SU-DHL-6 (cell line): ENCODE results near the gene GRB14.

Source experiments
- H2AFZ ChIP-seq: fragments of 200-600 bp; sonication (generic); 2 replicates; pipeline ENCODE4 v1.6.1; 2014; ENCODE audit warnings: low read depth, mild to moderate bottlenecking, moderate library complexity, mixed read lengths, antibody characterized with exemption, low read length; ENCODE audit not compliant: severe bottlenecking
- H3F3A ChIP-seq: fragments of 200-600 bp; shearing (Covaris generic); 2 replicates; pipeline ENCODE4 v1.6.0; 2016; ENCODE audit warnings: antibody characterized with exemption, mild to moderate bottlenecking; ENCODE audit not compliant: insufficient read depth
- H3K27ac ChIP-seq: fragments of 200-600 bp; sonication (generic); 2 replicates; pipeline ENCODE4 v1.5.1; 2016; ENCODE audit warnings: low read depth, mild to moderate bottlenecking, low read length, moderate library complexity, mixed read lengths
- H3K27me3 ChIP-seq: fragments of 200-600 bp; sonication (generic), shearing (Covaris generic); 2 replicates; pipeline ENCODE4 v1.6.0; 2014; ENCODE audit warnings: mild to moderate bottlenecking, low read length
- H3K36me3 ChIP-seq: fragments of 200-600 bp; sonication (generic); 2 replicates; pipeline ENCODE4 v1.6.1; 2014; ENCODE audit warnings: mild to moderate bottlenecking, low read length, mixed read lengths
- H3K4me2 ChIP-seq: fragments of 300-600, 200-600 bp; shearing (Covaris generic), sonication (generic); 2 replicates; pipeline ENCODE4 v1.6.0; 2014; ENCODE audit warnings: low read length, low read depth, mild to moderate bottlenecking; ENCODE audit not compliant: poor library complexity, severe bottlenecking
- H3K4me3 ChIP-seq: fragments of 200-600 bp; sonication (generic); 2 replicates; pipeline ENCODE4 v1.5.1; 2014; ENCODE audit warnings: antibody characterized with exemption, low read length, mild to moderate bottlenecking, mixed read lengths; ENCODE audit not compliant: insufficient read depth, poor library complexity, severe bottlenecking
- H3K79me2 ChIP-seq: fragments of 200-600 bp; sonication (generic); 2 replicates; pipeline ENCODE4 v1.6.1; 2014; ENCODE audit warnings: mild to moderate bottlenecking, low read length, moderate library complexity; ENCODE audit not compliant: insufficient read depth
- H3K9ac ChIP-seq: fragments of 200-600 bp; sonication (generic); 2 replicates; pipeline ENCODE4 v1.7.0; 2014; ENCODE audit warnings: mild to moderate bottlenecking, low read length
- H3K9me2 ChIP-seq: fragments of 200-600 bp; sonication (generic); replicated peaks from 2 replicates; pipeline ENCODE4 v1.6.1; 2014; ENCODE audit warnings: low read length; ENCODE audit not compliant: insufficient read depth
- H3K9me3 ChIP-seq: fragments of 200-600 bp; sonication (generic); 2 replicates; pipeline ENCODE4 v1.6.1; 2014; ENCODE audit warnings: low read length, mixed read lengths; ENCODE audit not compliant: insufficient read depth
- H4K20me1 ChIP-seq: fragments of 200-600 bp; sonication (generic); 2 replicates; pipeline ENCODE4 v1.6.1; 2014; ENCODE audit warnings: low read depth, mild to moderate bottlenecking, antibody characterized with exemption, low read length, moderate library complexity, mixed read lengths
- CTCF ChIP-seq: fragments of 200-600 bp; sonication (generic); IDR thresholded peaks from one replicate; pipeline ENCODE4 v1.5.1; 2017; ENCODE audit warnings: antibody characterized with exemption, mild to moderate bottlenecking, low read length, moderate library complexity; ENCODE audit not compliant: insufficient read depth, poor library complexity, severe bottlenecking
- EZH2phosphoT487 ChIP-seq: fragments of 200-600 bp; sonication (generic), shearing (Covaris generic); conservative IDR thresholded peaks from 2 replicates; pipeline ENCODE4 v1.6.1; 2018; ENCODE audit warnings: mild to moderate bottlenecking, antibody characterized with exemption, low read length, moderate library complexity, mixed read lengths

Gene GRB14

GRCh38 chr2:164509137-164509877 lies 112.0 kb downstream of the GRB14 start:
- H3K4me3 ChIP-seq, result no peak overlapping the region
- H3K9ac ChIP-seq, result no peak overlapping the region
- H3K27ac ChIP-seq, result no peak overlapping the region
- no peaks in the 10 kb centered on the region for H3K27me3 ChIP-seq
- no peaks in the 10 kb centered on the region for H3K9me3 ChIP-seq
- H3K9me2 ChIP-seq, result no peaks in the 10 kb centered on the region
- H3K4me2 ChIP-seq, result no peak overlapping the region
- H3K36me3 ChIP-seq, result no peaks in the 10 kb centered on the region
- H4K20me1 ChIP-seq, result no peaks in the 10 kb centered on the region
- no peaks in the 10 kb centered on the region for H3F3A ChIP-seq
- no peak for TF ChIP-seq CTCF
- TF ChIP-seq EZH2phosphoT487, result no peak
- no peaks in the 10 kb centered on the region for H3K79me2 ChIP-seq
- H2AFZ ChIP-seq, result no peak overlapping the region

DNA sequence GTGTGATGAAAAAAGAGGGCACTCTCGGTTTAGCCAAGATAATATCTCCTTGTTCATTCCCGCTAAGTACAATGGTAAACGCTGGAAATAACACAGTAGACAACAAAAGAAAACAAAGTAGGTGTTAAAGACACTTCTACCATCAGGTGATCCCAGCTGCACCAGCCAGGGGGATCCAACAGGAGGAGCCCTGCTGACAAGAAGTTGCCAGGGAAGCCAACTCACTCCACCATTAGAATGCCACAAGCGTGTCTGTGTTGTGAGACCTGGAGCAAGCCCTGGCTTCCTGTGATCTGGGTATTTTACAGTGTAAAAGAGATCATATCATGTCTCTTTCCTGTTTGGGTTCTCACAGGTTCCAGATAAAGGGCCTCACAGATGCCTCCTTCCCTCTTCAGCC lies 117.0 kb downstream of the GRB14 start:
- H2AFZ ChIP-seq, result no peak overlapping the region
- no peak for TF ChIP-seq EZH2phosphoT487
- TF ChIP-seq CTCF, result no peak

GRCh38 chr2:164498836-164499235 lies 122.4 kb downstream of the GRB14 start:
- H3K4me3 ChIP-seq, result no peak overlapping the region
- no peaks in the 10 kb centered on the region for H3K9me3 ChIP-seq
- H3K9me2 ChIP-seq, result no peaks in the 10 kb centered on the region
- no peak overlapping the region for H3K9ac ChIP-seq
- no peak overlapping the region for H3K27ac ChIP-seq
- H2AFZ ChIP-seq, result no peak overlapping the region
- H3K4me2 ChIP-seq, result no peak overlapping the region
- no peaks in the 10 kb centered on the region for H3K27me3 ChIP-seq
- no peaks in the 10 kb centered on the region for H3F3A ChIP-seq
- no peaks in the 10 kb centered on the region for H3K36me3 ChIP-seq
- no peaks in the 10 kb centered on the region for H3K79me2 ChIP-seq
- H4K20me1 ChIP-seq, result no peaks in the 10 kb centered on the region
- TF ChIP-seq CTCF, result no peak
- TF ChIP-seq EZH2phosphoT487, result no peak

More for the DNA sequence above, 117.0 kb downstream of the GRB14 start:
- Histone ChIP-seq H3K4me3 (no peak overlapping the region), H3F3A (no peaks in the 10 kb centered on the region), H3K79me2 (no peaks in the 10 kb centered on the region), H3K27ac (no peak overlapping the region), H3K4me2 (no peak overlapping the region), H3K9me2 (no peaks in the 10 kb centered on the region), H4K20me1 (no peaks in the 10 kb centered on the region), H3K27me3 (no peaks in the 10 kb centered on the region), H3K36me3 (no peaks in the 10 kb centered on the region), H3K9me3 (no peaks in the 10 kb centered on the region), H3K9ac (no peak overlapping the region)
